ENCODE data around the gene E2F3. TPM values are rescaled to one million over a fixed set of nuclear protein-coding genes. Genes with fewer than 3 reads are reported as not detected.

Gene E2F3
- total and polyA plus RNA-seq, 8 donors, result 0.58 to 11.6 (median 3.3) TPM

DNA sequence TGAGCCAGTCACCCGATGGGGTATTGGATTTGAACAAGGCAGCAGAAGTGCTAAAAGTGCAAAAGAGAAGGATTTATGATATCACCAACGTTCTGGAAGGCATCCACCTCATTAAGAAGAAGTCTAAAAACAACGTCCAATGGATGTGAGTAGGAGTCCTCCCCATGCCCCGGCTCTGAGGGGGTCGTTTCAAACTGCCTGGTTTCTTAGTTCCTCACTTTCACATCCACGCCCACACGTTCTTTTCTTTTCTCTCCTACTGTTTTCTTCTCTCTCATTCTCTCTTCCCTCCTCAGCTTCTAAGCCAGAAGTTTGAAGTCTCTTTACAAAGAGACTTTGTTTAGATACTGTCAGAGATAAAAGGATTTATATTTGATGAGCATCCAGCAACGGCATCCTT lies 79.6 kb downstream of the E2F3 start:
- intact Hi-C loops (cut with DNase I; ENCODE audit: low total_unique reads), result no loop called here
- peaks cover 0 to 45% (median 20%) of the 10 kb centered on the region in 4 donors for H3K36me3 ChIP-seq
- WGBS, 5 donors, result 74 to 80% (median 76%) methylated on average over 8 of the region's 8 CpGs
- no peak overlapping the region for H3K27ac ChIP-seq
- TF ChIP-seq POLR2A (IDR thresholded peaks at IDR 0.05) (no peak), EP300 (IDR thresholded peaks at IDR 0.05) (no peak)
- TF ChIP-seq, protein P1, sequence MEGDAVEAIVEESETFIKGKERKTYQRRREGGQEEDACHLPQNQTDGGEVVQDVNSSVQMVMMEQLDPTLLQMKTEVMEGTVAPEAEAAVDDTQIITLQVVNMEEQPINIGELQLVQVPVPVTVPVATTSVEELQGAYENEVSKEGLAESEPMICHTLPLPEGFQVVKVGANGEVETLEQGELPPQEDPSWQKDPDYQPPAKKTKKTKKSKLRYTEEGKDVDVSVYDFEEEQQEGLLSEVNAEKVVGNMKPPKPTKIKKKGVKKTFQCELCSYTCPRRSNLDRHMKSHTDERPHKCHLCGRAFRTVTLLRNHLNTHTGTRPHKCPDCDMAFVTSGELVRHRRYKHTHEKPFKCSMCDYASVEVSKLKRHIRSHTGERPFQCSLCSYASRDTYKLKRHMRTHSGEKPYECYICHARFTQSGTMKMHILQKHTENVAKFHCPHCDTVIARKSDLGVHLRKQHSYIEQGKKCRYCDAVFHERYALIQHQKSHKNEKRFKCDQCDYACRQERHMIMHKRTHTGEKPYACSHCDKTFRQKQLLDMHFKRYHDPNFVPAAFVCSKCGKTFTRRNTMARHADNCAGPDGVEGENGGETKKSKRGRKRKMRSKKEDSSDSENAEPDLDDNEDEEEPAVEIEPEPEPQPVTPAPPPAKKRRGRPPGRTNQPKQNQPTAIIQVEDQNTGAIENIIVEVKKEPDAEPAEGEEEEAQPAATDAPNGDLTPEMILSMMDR (IDR thresholded peaks at IDR 0.05), result no peak
- no peaks in the 10 kb centered on the region for H3K9me3 ChIP-seq
- peaks cover 0 to 13% (median 0%) of the 10 kb centered on the region in 4 donors for H3K4me1 ChIP-seq
- DNase-seq, result no peak
- H3K27me3 ChIP-seq, result no peaks in the 10 kb centered on the region
- no peak overlapping the region for H3K4me3 ChIP-seq

DNA sequence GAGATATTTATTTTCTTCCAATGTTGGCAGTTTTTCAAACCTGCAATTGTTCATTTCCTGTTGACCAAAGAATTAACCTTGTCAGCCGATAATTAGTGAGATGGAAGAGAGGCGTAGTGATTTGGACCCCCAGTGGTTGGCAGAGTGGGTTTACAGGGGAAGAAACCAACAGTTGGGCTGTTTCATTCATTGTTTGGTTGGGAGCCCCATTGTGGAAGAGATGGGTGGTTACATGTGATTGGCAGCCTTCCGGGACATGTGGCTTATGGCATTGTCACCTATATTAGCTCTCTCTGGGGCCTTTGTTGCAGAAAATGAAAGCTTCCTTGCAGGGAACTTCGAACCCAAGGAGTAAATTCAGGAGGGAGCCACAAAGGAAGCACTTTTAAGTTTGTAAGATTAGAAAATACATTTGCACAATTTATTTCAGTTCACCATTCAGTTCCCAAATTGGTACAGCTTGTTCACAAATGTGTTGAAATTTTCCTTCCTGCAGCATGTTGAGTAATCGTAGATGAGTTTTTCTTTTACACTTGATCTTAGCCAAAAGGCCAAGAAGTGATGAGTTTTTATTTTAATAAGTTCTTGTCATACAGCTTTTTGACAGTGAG lies 82.3 kb downstream of the E2F3 start:
- H3K9me3 ChIP-seq, result no peaks in the 10 kb centered on the region
- H3K27me3 ChIP-seq, result no peaks in the 10 kb centered on the region
- H3K4me1 ChIP-seq, result peaks cover 0 to 8% (median 0%) of the 10 kb centered on the region in 4 donors
- 77 to 87% (median 82%) methylated on average over 5 of the region's 5 CpGs for WGBS, 5 donors
- intact Hi-C loops (cut with DNase I; ENCODE audit: low total_unique reads), result no loop called here
- DNase-seq, result no peak
- H3K4me3 ChIP-seq, result no peak overlapping the region
- peak overlapping the region in 2 of 5 donors; percentile 57 to 67 for H3K27ac ChIP-seq
- TF ChIP-seq POLR2AphosphoS5 (IDR thresholded peaks at IDR 0.05) (no peak), POLR2A (IDR thresholded peaks at IDR 0.05) (no peak), EP300 (IDR thresholded peaks at IDR 0.05) (no peak)
- TF ChIP-seq, protein P1 (IDR thresholded peaks at IDR 0.05), result no peak
- peaks cover 0 to 55% (median 34%) of the 10 kb centered on the region in 4 donors for H3K36me3 ChIP-seq

DNA sequence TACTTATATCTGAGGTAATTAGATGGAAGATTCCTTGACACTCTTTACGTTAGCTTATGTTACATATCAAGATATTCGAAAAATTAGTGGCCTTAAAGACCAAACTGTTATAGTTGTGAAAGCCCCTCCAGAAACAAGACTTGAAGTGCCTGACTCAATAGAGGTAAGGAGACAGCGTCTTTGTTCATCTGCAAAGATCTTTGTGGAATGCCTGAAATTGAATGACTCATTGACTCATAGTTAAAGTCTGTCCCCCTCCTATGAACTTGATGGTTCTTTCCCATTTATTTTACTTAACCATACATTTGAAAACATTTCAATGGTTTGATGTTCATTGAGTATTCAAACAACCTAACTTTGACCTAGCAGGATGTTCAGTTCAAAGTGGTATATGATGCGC lies 85.0 kb downstream of the E2F3 start:
- Histone ChIP-seq H3K27ac (no peak overlapping the region), H3K4me1 (peaks cover 0 to 6% (median 0%) of the 10 kb centered on the region in 4 donors), H3K9me3 (no peaks in the 10 kb centered on the region), H3K4me3 (no peak overlapping the region), H3K27me3 (no peaks in the 10 kb centered on the region), H3K36me3 (peaks cover 6 to 59% (median 44%) of the 10 kb centered on the region in 4 donors)
- intact Hi-C loops (cut with DNase I; ENCODE audit: low total_unique reads), result no loop called here
- 95 to 97% (median 96%) methylated on average over 4 of the region's 4 CpGs for WGBS, 5 donors
- no peak for TF ChIP-seq EP300 (IDR thresholded peaks at IDR 0.05)
- no peak for TF ChIP-seq POLR2A (IDR thresholded peaks at IDR 0.05)
- TF ChIP-seq, protein P1 (IDR thresholded peaks at IDR 0.05), result no peak
- TF ChIP-seq POLR2AphosphoS5 (IDR thresholded peaks at IDR 0.05), result no peak
- no peak for DNase-seq

DNA sequence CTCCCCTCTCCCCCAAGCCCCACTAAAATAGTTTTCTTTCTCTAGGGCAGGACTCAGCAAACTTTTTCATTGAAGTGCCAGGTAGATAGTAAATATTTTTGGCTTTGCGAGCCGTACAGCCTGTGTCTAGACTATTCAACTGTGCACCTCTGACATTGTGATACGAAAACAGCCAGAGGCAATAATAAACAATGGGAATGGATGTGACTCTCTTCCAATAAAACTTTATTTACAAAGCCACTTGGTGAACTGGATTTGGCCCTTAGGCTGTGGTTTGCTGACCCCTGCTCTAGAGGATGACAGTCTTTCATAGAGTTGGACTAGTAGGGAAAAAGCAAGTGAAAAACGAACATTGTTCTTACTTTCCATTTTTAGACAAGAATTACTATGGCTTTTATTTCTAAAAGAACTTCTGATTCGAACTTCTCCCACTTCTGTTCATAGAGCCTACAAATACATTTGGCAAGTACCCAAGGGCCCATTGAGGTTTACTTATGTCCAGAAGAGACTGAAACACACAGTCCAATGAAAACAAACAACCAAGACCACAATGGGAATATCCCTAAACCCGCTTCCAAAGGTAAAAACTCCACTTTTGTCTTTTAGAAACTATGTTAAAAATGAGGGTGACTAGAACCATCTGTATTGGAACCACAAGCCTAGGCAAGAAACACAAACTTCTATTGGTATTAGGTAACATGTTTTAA lies 86.1 kb downstream of the E2F3 start:
- WGBS, 5 donors, result 88 to 96% (median 94%) methylated on average over 6 of the region's 6 CpGs
- intact Hi-C loops (cut with DNase I; ENCODE audit: low total_unique reads), result no loop called here
- TF ChIP-seq, protein P1 (IDR thresholded peaks at IDR 0.05), result no peak
- Histone ChIP-seq H3K27ac (no peak overlapping the region), H3K4me3 (no peak overlapping the region), H3K4me1 (peaks cover 0 to 6% (median 0%) of the 10 kb centered on the region in 4 donors), H3K9me3 (no peaks in the 10 kb centered on the region), H3K27me3 (no peaks in the 10 kb centered on the region), H3K36me3 (peaks cover 6 to 50% (median 44%) of the 10 kb centered on the region in 4 donors)
- DNase-seq, result no peak

Data from stomach (tissue), 9 donors.